AG04450 (cell line): ENCODE results near the gene NAP1L4. TPM values are rescaled to one million over a fixed set of nuclear protein-coding genes. Genes with fewer than 3 reads are reported as not detected.

ENCODE experiments used
- CTCF ChIA-PET: fragments of 300-600, 350-600 bp; formaldehyde crosslinking; extraction: SDS; loops from one replicate; lab custom pipeline; 2022; ENCODE audit warnings: antibody characterized with exemption, inconsistent platforms; lab: Charles Lee
- POLR2A ChIA-PET: fragments of 350-600 bp; formaldehyde crosslinking; extraction: SDS; loops from one replicate; lab custom pipeline; 2021; ENCODE audit warnings: antibody characterized with exemption, inconsistent platforms; lab: Yijun Ruan, JAX
- DNase-seq: peaks from one replicate; pipeline ENCODE4 v3.0.0-alpha.2; 2011; ENCODE audit warnings: low read depth, low spot score
- H3K27ac ChIP-seq: one replicate; pipeline ENCODE4 v1.5.1; 2012; ENCODE audit warnings: low read depth, low read length, control low read depth
- H3K27me3 ChIP-seq: one replicate; pipeline ENCODE4 v1.6.0; 2012; ENCODE audit warnings: low read length; ENCODE audit not compliant: control insufficient read depth, insufficient read depth
- H3K4me3 ChIP-seq: 2 replicates; pipeline ENCODE4 v1.5.1; 2011; ENCODE audit warnings: mild to moderate bottlenecking, low read depth, low read length, control low read depth
- H3K9me3 ChIP-seq: 2 replicates; pipeline ENCODE4 v1.5.1; 2012; ENCODE audit warnings: low read length; ENCODE audit not compliant: control insufficient read depth, insufficient read depth
- polyA plus RNA-seq: library from polyadenylated mRNA; depleted of rRNA; stranded (reverse); fragments of >200 nt; gene quantifications from 2 replicates; pipeline ENCODE4 v1.2.3, GENCODE V29; 2011
- TF ChIP-seq, protein P1 (sequence below): IDR thresholded peaks from 2 replicates; pipeline ENCODE4 v1.5.1; 2011; ENCODE audit warnings: low read depth, low read length, control low read depth, inconsistent platforms

NAP1L4 gene
- polyA plus RNA-seq, 1 experiment, result 107 TPM

DNA sequence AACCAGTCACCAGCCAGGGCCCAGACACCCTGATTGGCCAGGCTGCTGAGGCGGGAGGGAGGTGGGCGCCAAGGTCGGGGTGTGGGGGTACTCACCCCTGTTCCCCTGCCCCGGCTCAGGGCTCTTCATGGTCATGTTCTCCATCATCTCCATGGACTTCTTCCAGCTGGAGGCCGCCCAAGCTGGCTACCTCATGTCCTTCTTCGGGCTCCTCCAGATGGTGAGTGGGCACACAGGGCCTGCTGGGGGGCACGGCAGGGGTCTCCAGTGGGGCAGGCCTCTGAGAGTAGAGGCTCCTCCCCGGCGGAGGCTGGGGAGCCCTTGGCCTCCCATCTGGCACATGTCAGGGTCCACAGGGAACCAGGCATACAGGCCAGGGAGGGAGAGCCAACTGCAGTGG, 72.9 kb downstream of the NAP1L4 start:
- DNase-seq, result no peak
- CTCF ChIA-PET, result no interaction called here
- Histone ChIP-seq H3K27me3 (no peaks in the 10 kb centered on the region), H3K4me3 (no peak overlapping the region), H3K27ac (no peak overlapping the region), H3K9me3 (no peaks in the 10 kb centered on the region; the same call in 1 of the 2 replicates)
- TF ChIP-seq, protein P1, sequence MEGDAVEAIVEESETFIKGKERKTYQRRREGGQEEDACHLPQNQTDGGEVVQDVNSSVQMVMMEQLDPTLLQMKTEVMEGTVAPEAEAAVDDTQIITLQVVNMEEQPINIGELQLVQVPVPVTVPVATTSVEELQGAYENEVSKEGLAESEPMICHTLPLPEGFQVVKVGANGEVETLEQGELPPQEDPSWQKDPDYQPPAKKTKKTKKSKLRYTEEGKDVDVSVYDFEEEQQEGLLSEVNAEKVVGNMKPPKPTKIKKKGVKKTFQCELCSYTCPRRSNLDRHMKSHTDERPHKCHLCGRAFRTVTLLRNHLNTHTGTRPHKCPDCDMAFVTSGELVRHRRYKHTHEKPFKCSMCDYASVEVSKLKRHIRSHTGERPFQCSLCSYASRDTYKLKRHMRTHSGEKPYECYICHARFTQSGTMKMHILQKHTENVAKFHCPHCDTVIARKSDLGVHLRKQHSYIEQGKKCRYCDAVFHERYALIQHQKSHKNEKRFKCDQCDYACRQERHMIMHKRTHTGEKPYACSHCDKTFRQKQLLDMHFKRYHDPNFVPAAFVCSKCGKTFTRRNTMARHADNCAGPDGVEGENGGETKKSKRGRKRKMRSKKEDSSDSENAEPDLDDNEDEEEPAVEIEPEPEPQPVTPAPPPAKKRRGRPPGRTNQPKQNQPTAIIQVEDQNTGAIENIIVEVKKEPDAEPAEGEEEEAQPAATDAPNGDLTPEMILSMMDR, result no peak
- POLR2A ChIA-PET, result interaction anchor here (3.7 kb wide), 1 partner anchor 10 kb away, joined by 21 read pairs; the partner anchor contains the start of gene PHLDA2

GRCh38 chr11:2917842-2918490, 74.2 kb downstream of the NAP1L4 start:
- H3K27ac ChIP-seq, result no peak overlapping the region
- no peaks in the 10 kb centered on the region; the same call in 1 of the 2 replicates for H3K9me3 ChIP-seq
- no peak overlapping the region for H3K4me3 ChIP-seq
- H3K27me3 ChIP-seq, result no peaks in the 10 kb centered on the region
- no peak for DNase-seq
- TF ChIP-seq, protein P1, result no peak
- CTCF ChIA-PET, result no interaction called here
- POLR2A ChIA-PET, result interaction anchor here (3.7 kb wide), 1 partner anchor 11 kb away, joined by 21 read pairs; the partner anchor contains the start of gene PHLDA2

- no peaks in the 10 kb centered on the region; the same call in 1 of the 2 replicates for H3K9me3 ChIP-seq
- H3K27ac ChIP-seq, result no peak overlapping the region
- TF ChIP-seq, protein P1, result no peak
- H3K4me3 ChIP-seq, result no peak overlapping the region
- CTCF ChIA-PET, result no interaction called here
- DNase-seq, result no peak
- H3K27me3 ChIP-seq, result no peaks in the 10 kb centered on the region
- POLR2A ChIA-PET, result no interaction called here
Measured at GRCh38 chr11:2916892-2917645, 75.1 kb downstream of the NAP1L4 start.

DNA sequence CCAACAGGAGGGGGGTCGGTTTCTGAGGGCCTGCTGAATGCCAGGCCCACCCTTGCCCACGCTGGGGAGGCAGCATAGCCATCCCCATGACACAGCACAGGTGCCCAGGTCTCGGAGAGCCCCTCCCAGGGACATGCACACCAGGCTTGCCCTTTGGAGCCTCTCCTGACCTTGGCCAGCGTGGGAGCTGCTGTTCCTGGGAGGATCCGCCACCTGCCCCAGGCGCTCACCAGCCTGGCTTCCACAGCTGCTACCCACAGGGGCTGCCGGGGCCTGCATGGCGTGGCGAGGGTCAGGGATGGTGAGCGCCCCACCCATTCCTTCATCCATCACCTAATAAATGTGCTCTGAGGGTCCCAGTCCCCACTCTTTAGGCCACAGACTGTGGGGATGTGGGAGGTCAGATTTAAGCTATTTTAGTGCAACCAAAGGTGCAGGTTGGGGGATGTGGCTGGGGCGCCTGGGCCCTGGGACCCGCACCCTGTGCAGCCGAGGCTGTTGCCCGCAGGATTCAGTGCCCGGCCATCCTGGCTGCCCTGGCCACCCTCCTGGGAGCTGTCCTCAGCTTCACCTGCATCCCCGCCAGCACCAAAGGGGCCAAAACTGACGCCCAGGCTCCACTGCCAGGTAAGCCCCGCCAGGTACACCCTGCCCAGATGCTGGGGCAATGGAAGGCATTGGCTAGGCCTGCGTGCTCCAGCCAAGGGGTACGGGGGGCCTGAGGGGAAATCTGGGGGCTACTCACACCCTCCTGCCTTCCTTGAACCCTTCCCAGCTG, 75.8 kb downstream of the NAP1L4 start:
- Histone ChIP-seq H3K27me3 (no peaks in the 10 kb centered on the region), H3K4me3 (no peak overlapping the region), H3K27ac (no peak overlapping the region), H3K9me3 (no peaks in the 10 kb centered on the region; the same call in 1 of the 2 replicates)
- CTCF ChIA-PET, result no interaction called here
- TF ChIP-seq, protein P1, result no peak
- POLR2A ChIA-PET, result no interaction called here
- DNase-seq, result no peak
